Fibroblast of lung (primary cell): ENCODE measurements around the gene HLA-G.

Experiments
- CTCF ChIP-seq, 2 donors: IDR thresholded peaks in 1 of 2; conservative IDR thresholded peaks in 1 of 2; 1 replicate in 1 of 2; 2 replicates in 1 of 2; pipeline ENCODE4 v1.5.1; 2011 to 2012; ENCODE audit warnings: low read length in 2 of 2, control low read depth in 1 of 2, inconsistent platforms in 1 of 2, low read depth in 1 of 2, mild to moderate bottlenecking in 1 of 2
- EZH2 ChIP-seq: IDR thresholded peaks from 2 replicates; pipeline ENCODE4 v1.5.1; 2012; ENCODE audit warnings: low read length, control low read depth, mild to moderate bottlenecking; ENCODE audit errors: missing control alignments

DNA sequence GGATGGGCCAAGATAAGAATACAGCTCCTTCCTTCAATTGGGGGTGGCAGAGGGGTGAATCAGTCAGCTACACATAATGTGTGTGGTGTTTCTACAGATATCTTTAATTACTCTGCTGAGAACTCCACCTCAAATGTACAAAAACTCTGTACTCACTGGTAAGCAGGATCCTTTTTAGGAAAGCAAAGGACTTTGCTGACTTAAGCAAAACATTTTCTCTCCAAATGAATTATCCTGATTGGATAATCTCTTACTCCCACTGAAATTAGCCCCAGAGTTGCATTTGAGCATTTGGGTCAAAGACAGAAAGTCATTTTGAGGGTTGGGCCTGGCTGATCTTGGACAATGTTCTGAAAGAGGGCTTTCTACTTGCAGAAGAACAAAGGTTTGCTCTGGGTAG, 13.4 kb downstream of the HLA-G start:
- TF ChIP-seq CTCF (conservative IDR thresholded peaks at IDR 0.05 in 1 of 2, IDR thresholded peaks at IDR 0.05 in 1 of 2; ENCODE audit: low read depth in 1 of 2, low read length in 2 of 2) = no peak
- TF ChIP-seq EZH2 = no peak
